ENCODE data around the gene EYS.

GRCh38 chr6:65524232-65524631 lies 182.8 kb downstream of the EYS start:
- TF ChIP-seq, protein P1, sequence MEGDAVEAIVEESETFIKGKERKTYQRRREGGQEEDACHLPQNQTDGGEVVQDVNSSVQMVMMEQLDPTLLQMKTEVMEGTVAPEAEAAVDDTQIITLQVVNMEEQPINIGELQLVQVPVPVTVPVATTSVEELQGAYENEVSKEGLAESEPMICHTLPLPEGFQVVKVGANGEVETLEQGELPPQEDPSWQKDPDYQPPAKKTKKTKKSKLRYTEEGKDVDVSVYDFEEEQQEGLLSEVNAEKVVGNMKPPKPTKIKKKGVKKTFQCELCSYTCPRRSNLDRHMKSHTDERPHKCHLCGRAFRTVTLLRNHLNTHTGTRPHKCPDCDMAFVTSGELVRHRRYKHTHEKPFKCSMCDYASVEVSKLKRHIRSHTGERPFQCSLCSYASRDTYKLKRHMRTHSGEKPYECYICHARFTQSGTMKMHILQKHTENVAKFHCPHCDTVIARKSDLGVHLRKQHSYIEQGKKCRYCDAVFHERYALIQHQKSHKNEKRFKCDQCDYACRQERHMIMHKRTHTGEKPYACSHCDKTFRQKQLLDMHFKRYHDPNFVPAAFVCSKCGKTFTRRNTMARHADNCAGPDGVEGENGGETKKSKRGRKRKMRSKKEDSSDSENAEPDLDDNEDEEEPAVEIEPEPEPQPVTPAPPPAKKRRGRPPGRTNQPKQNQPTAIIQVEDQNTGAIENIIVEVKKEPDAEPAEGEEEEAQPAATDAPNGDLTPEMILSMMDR (IDR thresholded peaks at IDR 0.05) = no peak
- TF ChIP-seq POLR2AphosphoS5 (IDR thresholded peaks at IDR 0.05) = no peak

Data from stomach (tissue), 4 donors.